Ramos (cell line): ENCODE results near the gene EMID1.

Experiments
- in situ Hi-C: fragments of 300-500 bp; cut with MboI; formaldehyde crosslinking; loops from one replicate; pipeline ENCODE4 v1.14.3; 2022; ENCODE audit warnings: low sequenced_read_pairs; ENCODE audit not compliant: unreplicated experiment

Gene EMID1

GRCh38 chr22:29193021-29193420, 12.7 kb upstream of the EMID1 start:
- in situ Hi-C loops, result no loop called here

GRCh38 chr22:29194184-29194583, 11.5 kb upstream of the EMID1 start:
- in situ Hi-C loops, result no loop called here

- in situ Hi-C loops, result no loop called here
Observed at GRCh38 chr22:29195118-29195963, 10.4 kb upstream of the EMID1 start.

GRCh38 chr22:29195964-29196666, 9.6 kb upstream of the EMID1 start:
- in situ Hi-C loops, result no loop called here

- in situ Hi-C loops, result no loop called here
Observed at GRCh38 chr22:29197096-29197495, 8.6 kb upstream of the EMID1 start.

- in situ Hi-C loops, result no loop called here
Observed at GRCh38 chr22:29198240-29198639, 7.5 kb upstream of the EMID1 start.

- in situ Hi-C loops, result no loop called here
Observed at GRCh38 chr22:29199702-29200400, 5.8 kb upstream of the EMID1 start.

- in situ Hi-C loops, result no loop called here
Observed at GRCh38 chr22:29200901-29201300, 4.8 kb upstream of the EMID1 start.

GRCh38 chr22:29201782-29202181, 3.9 kb upstream of the EMID1 start:
- in situ Hi-C loops, result no loop called here

GRCh38 chr22:29202212-29203192, 3.2 kb upstream of the EMID1 start:
- in situ Hi-C loops, result no loop called here

GRCh38 chr22:29203488-29204454, 1.9 kb upstream of the EMID1 start:
- in situ Hi-C loops, result no loop called here

GRCh38 chr22:29204455-29205183, 1.1 kb upstream of the EMID1 start:
- in situ Hi-C loops, result no loop called here

- in situ Hi-C loops, result no loop called here
Observed at GRCh38 chr22:29205252-29205593, 473 bp upstream of the EMID1 start.

GRCh38 chr22:29206372-29207242, 911 bp downstream of the EMID1 start:
- in situ Hi-C loops, result no loop called here

- in situ Hi-C loops, result no loop called here
Observed at GRCh38 chr22:29207243-29207550, 1.5 kb downstream of the EMID1 start.

GRCh38 chr22:29207562-29208501, 2.1 kb downstream of the EMID1 start:
- in situ Hi-C loops, result no loop called here

- in situ Hi-C loops, result no loop called here
Observed at GRCh38 chr22:29208502-29208862, 2.8 kb downstream of the EMID1 start.
